Activated CD8-positive, alpha-beta T cell treated with anti-CD3 and anti-CD28 coated beads, Interleukin-2, amount 10 ng/mL, durations not matched to agents 7 days and 5 days (primary cell): ENCODE data around the gene SYNE2. TPM values are rescaled to one million over a fixed set of nuclear protein-coding genes. Genes with fewer than 3 reads are reported as not detected.
"Not testable (repeated sequence)": the region's sequence is repeated elsewhere in the genome, so short reads cannot be mapped to it uniquely, and the experiment has no call there.

Experiments
- ATAC-seq: fragments of 150-1000 bp; cut with Tn5 transposase; one replicate; pipeline ENCODE4 v1.10.0; 2021; ENCODE audit warnings: moderate library complexity
- CTCF ChIA-PET: fragments of 350-600 bp; sonication (Branson Sonifier 250); formaldehyde crosslinking; loops from one replicate; lab custom pipeline; 2021; ENCODE audit warnings: antibody characterized with exemption; lab: Charles Lee
- POLR2A ChIA-PET: fragments of 350-600 bp; sonication (Branson Sonifier 250); formaldehyde crosslinking; loops from one replicate; lab custom pipeline; 2021; ENCODE audit warnings: antibody characterized with exemption; lab: Charles Lee
- DNase-seq: peaks from one replicate; pipeline ENCODE4 v3.0.0-alpha.2; 2020
- H3K27ac Mint-ChIP-seq: one replicate; pipeline ENCODE4 v1.8.0; 2021; ENCODE audit warnings: mild to moderate bottlenecking, mixed read lengths
- H3K27me3 Mint-ChIP-seq: one replicate; pipeline ENCODE4 v1.8.0; 2021; ENCODE audit warnings: low read depth, mixed read lengths
- H3K36me3 Mint-ChIP-seq: one replicate; pipeline ENCODE4 v1.8.0; 2021; ENCODE audit warnings: low read depth, mixed read lengths
- H3K4me1 Mint-ChIP-seq: one replicate; pipeline ENCODE4 v1.8.0; 2021; ENCODE audit warnings: low read depth, mixed read lengths
- H3K4me3 Mint-ChIP-seq: one replicate; pipeline ENCODE4 v1.8.0; 2021; ENCODE audit warnings: mild to moderate bottlenecking, mixed read lengths
- H3K9me3 Mint-ChIP-seq: one replicate; pipeline ENCODE4 v1.8.0; 2022; ENCODE audit warnings: mixed read lengths; ENCODE audit not compliant: insufficient read depth
- total RNA-seq, 2 experiments: library from RNA; stranded (reverse); gene quantifications; one replicate each; pipeline ENCODE4 v1.2.3, GENCODE V29; 2021

Gene SYNE2
- total RNA-seq, 2 experiments from 2014 or later, result 198 to 206 TPM

- H3K27ac Mint-ChIP-seq, CTCF ChIA-PET, H3K27me3 Mint-ChIP-seq, H3K4me1 Mint-ChIP-seq, DNase-seq, POLR2A ChIA-PET, H3K4me3 Mint-ChIP-seq, ATAC-seq, H3K9me3 Mint-ChIP-seq: not testable (repeated sequence)
- peaks cover 58% of the 10 kb centered on the region for H3K36me3 Mint-ChIP-seq
These were observed 185.3 kb downstream of the SYNE2 start for GRCh38 chr14:64037869-64038745.

GRCh38 chr14:64038841-64039542 lies 186.2 kb downstream of the SYNE2 start:
- Mint-ChIP-seq H3K9me3 (peaks cover 8% of the 10 kb centered on the region), H3K27me3 (no peaks in the 10 kb centered on the region), H3K36me3 (peaks cover 65% of the 10 kb centered on the region), H3K4me1 (peaks cover 2% of the 10 kb centered on the region), H3K27ac (no peak overlapping the region), H3K4me3 (no peak overlapping the region)
- ATAC-seq (no peak), DNase-seq (no peak)
- POLR2A ChIA-PET, result no interaction called here
- CTCF ChIA-PET, result interaction anchor here (0.5 to 1.3 kb wide), 2 partner anchors 264 to 391 kb away, joined by 3 to 4 read pairs; no protein-coding TSS in a partner anchor

- Mint-ChIP-seq H3K9me3 (peaks cover 8% of the 10 kb centered on the region), H3K27me3 (no peaks in the 10 kb centered on the region), H3K4me3 (no peak overlapping the region), H3K4me1 (peaks cover 2% of the 10 kb centered on the region), H3K36me3 (peaks cover 68% of the 10 kb centered on the region), H3K27ac (no peak overlapping the region)
- ChIA-PET CTCF (interaction anchor here (1.3 kb wide), 1 partner anchor 263 kb away, joined by 4 read pairs; no protein-coding TSS in a partner anchor), POLR2A (no interaction called here)
- ATAC-seq, result no peak
- no peak for DNase-seq
These were observed 187.2 kb downstream of the SYNE2 start for GRCh38 chr14:64040044-64040443.

- DNase-seq, H3K27me3 Mint-ChIP-seq, CTCF ChIA-PET, POLR2A ChIA-PET, H3K4me1 Mint-ChIP-seq, H3K27ac Mint-ChIP-seq, H3K9me3 Mint-ChIP-seq, ATAC-seq, H3K4me3 Mint-ChIP-seq: not testable (repeated sequence)
- peaks cover 69% of the 10 kb centered on the region for H3K36me3 Mint-ChIP-seq
These were observed 190.5 kb downstream of the SYNE2 start for GRCh38 chr14:64043296-64043695.

- H3K27ac Mint-ChIP-seq, result no peak overlapping the region
- peaks cover 8% of the 10 kb centered on the region for H3K9me3 Mint-ChIP-seq
- H3K4me1 Mint-ChIP-seq, result no peaks in the 10 kb centered on the region
- H3K4me3 Mint-ChIP-seq, result no peak overlapping the region
- peaks cover 67% of the 10 kb centered on the region for H3K36me3 Mint-ChIP-seq
- no peak for ATAC-seq
- CTCF ChIA-PET, result no interaction called here
- no peak for DNase-seq
- no peaks in the 10 kb centered on the region for H3K27me3 Mint-ChIP-seq
- POLR2A ChIA-PET, result no interaction called here
These were observed 192.3 kb downstream of the SYNE2 start for GRCh38 chr14:64045091-64045490.

- ATAC-seq (no peak), DNase-seq (no peak)
- no peaks in the 10 kb centered on the region for H3K27me3 Mint-ChIP-seq
- peaks cover 65% of the 10 kb centered on the region for H3K36me3 Mint-ChIP-seq
- no peak overlapping the region for H3K27ac Mint-ChIP-seq
- ChIA-PET POLR2A (interaction anchor here (0.6 kb wide), 1 partner anchor 219 kb away, joined by 3 read pairs; no protein-coding TSS in a partner anchor), CTCF (interaction anchor here (1.0 kb wide), 1 partner anchor 254 kb away, joined by 3 read pairs; no protein-coding TSS in a partner anchor)
- H3K9me3 Mint-ChIP-seq, result no peaks in the 10 kb centered on the region
- H3K4me1 Mint-ChIP-seq, result no peaks in the 10 kb centered on the region
- H3K4me3 Mint-ChIP-seq, result no peak overlapping the region
These were observed 197.0 kb downstream of the SYNE2 start for GRCh38 chr14:64049616-64050381.

GRCh38 chr14:64053694-64054669 lies 201.2 kb downstream of the SYNE2 start:
- H3K27me3 Mint-ChIP-seq, result no peaks in the 10 kb centered on the region

GRCh38 chr14:64059454-64060198 lies 206.8 kb downstream of the SYNE2 start:
- no peaks in the 10 kb centered on the region for H3K27me3 Mint-ChIP-seq
- ChIA-PET POLR2A (no interaction called here), CTCF (interaction anchor here (1.0 to 3.2 kb wide), 4 partner anchors 17 to 241 kb away, joined by 3 to 10 read pairs (median 4); no protein-coding TSS in a partner anchor)
- ATAC-seq (no peak), DNase-seq (no peak)
- no peak overlapping the region for H3K4me3 Mint-ChIP-seq
- H3K27ac Mint-ChIP-seq, result peak overlapping the region; percentile 60
- H3K9me3 Mint-ChIP-seq, result no peaks in the 10 kb centered on the region
- peaks cover 52% of the 10 kb centered on the region for H3K36me3 Mint-ChIP-seq
- H3K4me1 Mint-ChIP-seq, result no peaks in the 10 kb centered on the region

More at GRCh38 chr14:64053694-64054669, 201.2 kb downstream of the SYNE2 start:
- CTCF ChIA-PET, result interaction anchor here (1.0 kb wide), 1 partner anchor 28 kb away, joined by 3 read pairs; no protein-coding TSS in a partner anchor
- H3K27ac Mint-ChIP-seq, result no peak overlapping the region
- POLR2A ChIA-PET, result no interaction called here
- H3K4me3 Mint-ChIP-seq, result no peak overlapping the region
- ATAC-seq (no peak), DNase-seq (no peak)
- H3K9me3 Mint-ChIP-seq, result no peaks in the 10 kb centered on the region
- peaks cover 62% of the 10 kb centered on the region for H3K36me3 Mint-ChIP-seq
- H3K4me1 Mint-ChIP-seq, result no peaks in the 10 kb centered on the region

- ChIA-PET POLR2A (no interaction called here), CTCF (interaction anchor here (1.0 to 3.2 kb wide), 4 partner anchors 16 to 241 kb away, joined by 3 to 10 read pairs (median 4); no protein-coding TSS in a partner anchor)
- H3K27me3 Mint-ChIP-seq, result no peaks in the 10 kb centered on the region
- DNase-seq (no peak), ATAC-seq (no peak)
- peak overlapping the region; percentile 60 for H3K27ac Mint-ChIP-seq
- H3K4me1 Mint-ChIP-seq, result no peaks in the 10 kb centered on the region
- H3K4me3 Mint-ChIP-seq, result no peak overlapping the region
- H3K36me3 Mint-ChIP-seq, result peaks cover 51% of the 10 kb centered on the region
- H3K9me3 Mint-ChIP-seq, result no peaks in the 10 kb centered on the region
These were observed 207.4 kb downstream of the SYNE2 start for GRCh38 chr14:64060199-64060545.

GRCh38 chr14:64060648-64061096 lies 207.9 kb downstream of the SYNE2 start:
- H3K4me3 Mint-ChIP-seq, result no peak overlapping the region
- H3K9me3 Mint-ChIP-seq, result no peaks in the 10 kb centered on the region
- H3K4me1 Mint-ChIP-seq, result no peaks in the 10 kb centered on the region
- POLR2A ChIA-PET, result no interaction called here
- CTCF ChIA-PET, result interaction anchor here (1.0 to 3.2 kb wide), 5 partner anchors 16 to 240 kb away, joined by 3 to 10 read pairs (median 3); no protein-coding TSS in a partner anchor
- ATAC-seq (peak; percentile 64), DNase-seq (peak; percentile 24)
- no peaks in the 10 kb centered on the region for H3K27me3 Mint-ChIP-seq
- H3K36me3 Mint-ChIP-seq, result peaks cover 52% of the 10 kb centered on the region
- H3K27ac Mint-ChIP-seq, result no peak overlapping the region
